HepG2 (cell line): ENCODE results near the gene CALU. TPM values are rescaled to one million over a fixed set of nuclear protein-coding genes. Genes with fewer than 3 reads are reported as not detected.

Experiments
- ATAC-seq: fragments of 200-7000 bp; cut with Tn5 transposase; 3 replicates; pipeline ENCODE4 v1.9.1; 2020; ENCODE audit warnings: mild to moderate bottlenecking, moderate library complexity
- BruUV-seq: library from RNA; stranded (reverse); fragments of 400-500 nt; replicated peaks from 2 replicates; lab custom pipeline; 2021; lab: Mats Ljungman, UMichigan
- CTCF ChIA-PET: fragments of 300-600 bp; formaldehyde crosslinking; extraction: SDS; loops from one replicate; lab custom pipeline; 2021; ENCODE audit warnings: low total read pairs, inconsistent platforms, low intra/inter-chr PET ratio; lab: Yijun Ruan, JAX
- POLR2A ChIA-PET: fragments of 350-600 bp; sonication (Branson Sonifier 250); formaldehyde crosslinking; loops from one replicate; lab custom pipeline; 2020; ENCODE audit warnings: antibody characterized with exemption, inconsistent platforms; lab: Yijun Ruan, JAX
- DNase-seq: peaks from one replicate; pipeline ENCODE4 v3.0.0-alpha.2; 2015; ENCODE audit warnings: low spot score
- FAIRE-seq: peaks from 3 replicates; lab custom pipeline; 2011; peaks lifted over from hg19 to GRCh38; lab: Jason Lieb, UNC
- H2AFZ ChIP-seq: one replicate; pipeline ENCODE4 v1.6.1; 2011; ENCODE audit warnings: low read length, inconsistent platforms
- H3K27ac ChIP-seq: fragments of 300-600 bp; 3 replicates; pipeline ENCODE4 v1.8.0; 2011; ENCODE audit warnings: mixed run types, mild to moderate bottlenecking, mixed read lengths, low read length, inconsistent platforms; ENCODE audit not compliant: insufficient read depth; ENCODE audit errors: extremely low read length
- H3K27me3 ChIP-seq, 2 experiments: fragments of 200-600 bp in 1 of 2; 2 replicates in 1 of 2; 3 replicates in 1 of 2; pipeline versions ENCODE4 v1.6.0 to v1.8.0; 2011; ENCODE audit warnings: low read length in 2 of 2, mild to moderate bottlenecking in 2 of 2, moderate library complexity in 2 of 2, inconsistent platforms in 1 of 2; ENCODE audit not compliant: insufficient read depth in 2 of 2, control insufficient read depth in 1 of 2
- H3K36me3 ChIP-seq, 2 experiments: fragments of 200-600 bp in 1 of 2; replicated peaks in 1 of 2; 2 replicates in 1 of 2; 3 replicates in 1 of 2; pipeline versions ENCODE4 v1.5.1 to v1.8.0; 2011; ENCODE audit warnings: low read length in 2 of 2, inconsistent platforms in 1 of 2; ENCODE audit not compliant: insufficient read depth in 2 of 2, control insufficient read depth in 1 of 2
- H3K4me1 ChIP-seq: 2 replicates; pipeline ENCODE4 v1.5.1; 2012; ENCODE audit warnings: low read length, inconsistent platforms; ENCODE audit not compliant: insufficient read depth
- H3K4me2 ChIP-seq: 2 replicates; pipeline ENCODE4 v1.6.0; 2011; ENCODE audit warnings: low read depth, low read length, inconsistent platforms
- H3K4me3 ChIP-seq, 3 experiments: fragments of 200-600 bp in 1 of 3; sonication (generic), shearing (Covaris generic) in 1 of 3; replicated peaks in 1 of 3; 2 replicates each; pipeline ENCODE4 v1.5.1; 2011 to 2016; ENCODE audit warnings: low read length in 3 of 3, inconsistent platforms in 2 of 3, low read depth in 2 of 3, mild to moderate bottlenecking in 2 of 3, control low read depth in 1 of 3, mixed read lengths in 1 of 3; ENCODE audit not compliant: insufficient read depth in 1 of 3
- H3K79me2 ChIP-seq: one replicate; pipeline ENCODE4 v1.6.1; 2011; ENCODE audit warnings: low read length, inconsistent platforms; ENCODE audit not compliant: insufficient read depth
- H3K9ac ChIP-seq: 2 replicates; pipeline ENCODE4 v1.6.0; 2011; ENCODE audit warnings: mild to moderate bottlenecking, low read depth, low read length, inconsistent platforms; ENCODE audit not compliant: insufficient read depth
- H3K9me3 ChIP-seq: 2 replicates; pipeline ENCODE4 v1.5.1; 2012; ENCODE audit warnings: mild to moderate bottlenecking, low read length
- H4K20me1 ChIP-seq: 2 replicates; pipeline ENCODE4 v1.6.0; 2011; ENCODE audit warnings: inconsistent platforms, mild to moderate bottlenecking, low read length, moderate library complexity; ENCODE audit not compliant: insufficient read depth
- EEA1 ChIP-seq: sonication (generic); formaldehyde crosslinking; IDR thresholded peaks from 2 replicates; pipeline ENCODE4 v1.5.1; 2020; ENCODE audit warnings: mild to moderate bottlenecking, missing genetic modification reagents, borderline replicate concordance
- HDAC1 ChIP-seq: sonication (generic); formaldehyde crosslinking; IDR thresholded peaks from 2 replicates; pipeline ENCODE4 v1.5.1; 2020; ENCODE audit warnings: mild to moderate bottlenecking, missing genetic modification reagents
- HMG20B ChIP-seq: conservative IDR thresholded peaks from 2 replicates; pipeline ENCODE4 v1.6.1; 2016; ENCODE audit warnings: missing genetic modification reagents, missing compliant biosample characterization
- ZNF30 ChIP-seq: sonication (generic); formaldehyde crosslinking; IDR thresholded peaks from 2 replicates; pipeline ENCODE4 v1.5.0; 2020; ENCODE audit warnings: mild to moderate bottlenecking, missing genetic modification reagents
- ZNF383 ChIP-seq: sonication (generic); formaldehyde crosslinking; IDR thresholded peaks from 2 replicates; pipeline ENCODE4 v1.4.0; 2020; ENCODE audit warnings: missing genetic modification reagents, mild to moderate bottlenecking, borderline replicate concordance
- ZNF792 ChIP-seq: IDR thresholded peaks from 2 replicates; pipeline ENCODE4 v1.6.1; 2016
- ZSCAN20 ChIP-seq: sonication (generic); formaldehyde crosslinking; IDR thresholded peaks from 2 replicates; pipeline ENCODE4 v1.4.0; 2020; ENCODE audit warnings: missing genetic modification reagents, mild to moderate bottlenecking, borderline replicate concordance
- WGBS: methylation state at CpG from one replicate; pipeline ENCODE4 v1.1.6; 2017; ENCODE audit warnings: low lambda C conversion rate; 5-methylcytosine and 5-hydroxymethylcytosine counted together
- in situ Hi-C: cut with HindIII; loops from 2 replicates; pipeline ENCODE4 v1.10.0; 2017; ENCODE audit warnings: low pct_unique_long_range_greater_than_20kb; ENCODE audit not compliant: extremely low pct_ligation_motif_present
- intact Hi-C: fragments of 100-400 bp; cut with micrococcal nuclease; formaldehyde crosslinking; loops from one replicate; pipeline ENCODE4 v1.10.0; 2022; ENCODE audit not compliant: unreplicated experiment
- polyA plus RNA-seq, 8 experiments: library from polyadenylated mRNA; depleted of rRNA in 3 of 8; stranded (reverse) in 7 of 8; unstranded in 1 of 8; fragments of >200 nt; fragmentation: Illumina TruSeq in 4 of 8; extraction: Trizol in 4 of 8; gene quantifications; 2 replicates each; pipeline versions ENCODE4 v1.2.1 to v1.2.3, GENCODE V29; 2011 to 2016; ENCODE audit warnings: low read depth in 4 of 8, missing spikeins in 1 of 8, mixed read lengths in 1 of 8; ENCODE audit not compliant: insufficient read depth in 1 of 8
- total RNA-seq, 5 experiments: library from RNA; depleted of rRNA; stranded (reverse); fragments of >200 nt; fragmentation: Illumina TruSeq; extraction: Trizol; gene quantifications; 2 replicates each; pipeline ENCODE4 v1.2.3, GENCODE V29; 2016; ENCODE audit warnings: low read depth in 1 of 5
- TF ChIP-seq, protein P1 (sequence below): sonication (generic); formaldehyde crosslinking; IDR thresholded peaks from 2 replicates; pipeline ENCODE4 v1.4.0; 2020; ENCODE audit warnings: missing genetic modification reagents
- TF ChIP-seq, protein P2 (sequence below): sonication (generic); formaldehyde crosslinking; IDR thresholded peaks from 2 replicates; pipeline ENCODE4 v1.5.1; 2020; ENCODE audit warnings: mild to moderate bottlenecking, missing genetic modification reagents
- TF ChIP-seq, protein P3 (sequence below): sonication (generic); formaldehyde crosslinking; IDR thresholded peaks from 2 replicates; pipeline ENCODE4 v1.4.0; 2020; ENCODE audit warnings: missing genetic modification reagents, borderline replicate concordance
- TF ChIP-seq, protein P4 (sequence below): sonication (generic); formaldehyde crosslinking; IDR thresholded peaks from 2 replicates; pipeline ENCODE4 v1.5.0; 2020; ENCODE audit warnings: missing genetic modification reagents

The CALU gene
- total and polyA plus RNA-seq, 2 of the 13 experiments (the other 11 are each of a cell fraction or from before 2014, with no cell fraction given) = 198 to 252 TPM

DNA sequence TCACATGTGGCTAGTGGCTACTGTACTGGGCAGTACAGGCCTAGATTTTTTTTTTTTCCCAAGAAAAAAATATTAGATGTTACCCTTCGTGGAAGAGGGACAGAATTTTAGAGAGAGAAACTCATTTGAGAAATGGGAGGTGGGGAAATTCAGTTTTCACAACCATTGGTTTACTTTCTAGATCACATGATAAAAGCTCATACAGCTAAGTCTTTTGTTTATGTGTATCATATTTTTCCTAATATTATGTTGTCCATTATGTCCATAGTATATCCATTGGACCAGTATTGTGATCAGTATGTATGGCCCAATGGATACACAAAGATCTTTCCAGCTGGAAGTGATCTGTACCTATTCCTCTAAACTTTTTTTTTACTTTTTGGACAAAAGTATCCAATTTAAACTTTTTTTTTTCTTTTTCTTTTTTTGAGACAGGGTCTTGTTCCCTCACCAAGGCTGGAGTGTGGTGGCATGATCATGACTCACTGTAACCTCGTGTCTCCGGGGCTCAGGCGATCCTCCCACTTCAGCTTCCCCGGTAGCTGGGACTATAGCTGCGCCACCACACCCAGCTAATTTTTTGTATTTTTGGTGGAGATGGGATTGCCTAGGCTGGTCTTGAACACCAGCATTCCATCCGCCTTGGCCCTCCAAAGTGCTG, 4.1 kb downstream of the CALU start:
- H3K4me1 ChIP-seq = peaks cover 79% of the 10 kb centered on the region
- CTCF ChIA-PET = no interaction called here
- no peak overlapping the region; the same call in 1 of the 2 replicates for H3K4me2 ChIP-seq
- POLR2A ChIA-PET = no interaction called here
- no peak overlapping the region for H2AFZ ChIP-seq
- BruUV-seq = no TSS peak
- ATAC-seq (no peak), FAIRE-seq (no peak), DNase-seq (no peak)
- H3K27me3 ChIP-seq = peaks cover 0 to 3% of the 10 kb centered on the region in 2 experiments; a peak in 1 of 5 replicates
- H3K4me3 ChIP-seq = no peak overlapping the region
- 94% methylated on average over 7 of the region's 7 CpGs for WGBS
- in situ Hi-C loops (no loop called here), intact Hi-C loops (no loop called here)
- no peak overlapping the region for H3K9ac ChIP-seq
- TF ChIP-seq ZNF30 (CRISPR knock-in tag) (no peak), HMG20B (CRISPR knock-in tag) (no peak), ZNF792 (CRISPR knock-in tag) (no peak), ZNF383 (CRISPR knock-in tag) (no peak), ZSCAN20 (no peak), HDAC1 (CRISPR knock-in tag) (no peak), EEA1 (CRISPR knock-in tag) (no peak)
- TF ChIP-seq, protein P1, sequence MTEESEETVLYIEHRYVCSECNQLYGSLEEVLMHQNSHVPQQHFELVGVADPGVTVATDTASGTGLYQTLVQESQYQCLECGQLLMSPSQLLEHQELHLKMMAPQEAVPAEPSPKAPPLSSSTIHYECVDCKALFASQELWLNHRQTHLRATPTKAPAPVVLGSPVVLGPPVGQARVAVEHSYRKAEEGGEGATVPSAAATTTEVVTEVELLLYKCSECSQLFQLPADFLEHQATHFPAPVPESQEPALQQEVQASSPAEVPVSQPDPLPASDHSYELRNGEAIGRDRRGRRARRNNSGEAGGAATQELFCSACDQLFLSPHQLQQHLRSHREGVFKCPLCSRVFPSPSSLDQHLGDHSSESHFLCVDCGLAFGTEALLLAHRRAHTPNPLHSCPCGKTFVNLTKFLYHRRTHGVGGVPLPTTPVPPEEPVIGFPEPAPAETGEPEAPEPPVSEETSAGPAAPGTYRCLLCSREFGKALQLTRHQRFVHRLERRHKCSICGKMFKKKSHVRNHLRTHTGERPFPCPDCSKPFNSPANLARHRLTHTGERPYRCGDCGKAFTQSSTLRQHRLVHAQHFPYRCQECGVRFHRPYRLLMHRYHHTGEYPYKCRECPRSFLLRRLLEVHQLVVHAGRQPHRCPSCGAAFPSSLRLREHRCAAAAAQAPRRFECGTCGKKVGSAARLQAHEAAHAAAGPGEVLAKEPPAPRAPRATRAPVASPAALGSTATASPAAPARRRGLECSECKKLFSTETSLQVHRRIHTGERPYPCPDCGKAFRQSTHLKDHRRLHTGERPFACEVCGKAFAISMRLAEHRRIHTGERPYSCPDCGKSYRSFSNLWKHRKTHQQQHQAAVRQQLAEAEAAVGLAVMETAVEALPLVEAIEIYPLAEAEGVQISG (CRISPR knock-in tag) = no peak
- TF ChIP-seq, protein P2, sequence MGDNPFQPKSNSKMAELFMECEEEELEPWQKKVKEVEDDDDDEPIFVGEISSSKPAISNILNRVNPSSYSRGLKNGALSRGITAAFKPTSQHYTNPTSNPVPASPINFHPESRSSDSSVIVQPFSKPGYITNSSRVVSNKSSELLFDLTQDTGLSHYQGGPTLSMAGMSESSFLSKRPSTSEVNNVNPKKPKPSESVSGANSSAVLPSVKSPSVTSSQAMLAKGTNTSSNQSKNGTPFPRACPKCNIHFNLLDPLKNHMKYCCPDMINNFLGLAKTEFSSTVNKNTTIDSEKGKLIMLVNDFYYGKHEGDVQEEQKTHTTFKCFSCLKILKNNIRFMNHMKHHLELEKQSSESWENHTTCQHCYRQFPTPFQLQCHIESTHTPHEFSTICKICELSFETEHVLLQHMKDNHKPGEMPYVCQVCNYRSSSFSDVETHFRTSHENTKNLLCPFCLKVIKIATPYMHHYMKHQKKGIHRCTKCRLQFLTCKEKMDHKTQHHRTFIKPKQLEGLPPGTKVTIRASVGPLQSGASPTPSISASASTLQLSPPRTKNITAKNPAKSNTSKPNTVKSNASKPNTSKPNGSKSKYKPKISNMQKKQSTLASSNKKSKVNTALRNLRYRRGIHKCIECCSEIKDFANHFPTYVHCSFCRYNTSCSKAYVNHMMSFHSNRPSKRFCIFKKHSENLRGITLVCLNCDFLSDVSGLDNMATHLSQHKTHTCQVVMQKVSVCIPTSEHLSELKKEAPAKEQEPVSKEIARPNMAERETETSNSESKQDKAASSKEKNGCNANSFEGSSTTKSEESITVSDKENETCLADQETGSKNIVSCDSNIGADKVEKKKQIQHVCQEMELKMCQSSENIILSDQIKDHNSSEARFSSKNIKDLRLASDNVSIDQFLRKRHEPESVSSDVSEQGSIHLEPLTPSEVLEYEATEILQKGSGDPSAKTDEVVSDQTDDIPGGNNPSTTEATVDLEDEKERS (CRISPR knock-in tag) = no peak
- TF ChIP-seq, protein P3, sequence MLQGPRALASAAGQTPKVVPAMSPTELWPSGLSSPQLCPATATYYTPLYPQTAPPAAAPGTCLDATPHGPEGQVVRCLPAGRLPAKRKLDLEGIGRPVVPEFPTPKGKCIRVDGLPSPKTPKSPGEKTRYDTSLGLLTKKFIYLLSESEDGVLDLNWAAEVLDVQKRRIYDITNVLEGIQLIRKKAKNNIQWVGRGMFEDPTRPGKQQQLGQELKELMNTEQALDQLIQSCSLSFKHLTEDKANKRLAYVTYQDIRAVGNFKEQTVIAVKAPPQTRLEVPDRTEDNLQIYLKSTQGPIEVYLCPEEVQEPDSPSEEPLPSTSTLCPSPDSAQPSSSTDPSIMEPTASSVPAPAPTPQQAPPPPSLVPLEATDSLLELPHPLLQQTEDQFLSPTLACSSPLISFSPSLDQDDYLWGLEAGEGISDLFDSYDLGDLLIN = no peak
- TF ChIP-seq, protein P4, sequence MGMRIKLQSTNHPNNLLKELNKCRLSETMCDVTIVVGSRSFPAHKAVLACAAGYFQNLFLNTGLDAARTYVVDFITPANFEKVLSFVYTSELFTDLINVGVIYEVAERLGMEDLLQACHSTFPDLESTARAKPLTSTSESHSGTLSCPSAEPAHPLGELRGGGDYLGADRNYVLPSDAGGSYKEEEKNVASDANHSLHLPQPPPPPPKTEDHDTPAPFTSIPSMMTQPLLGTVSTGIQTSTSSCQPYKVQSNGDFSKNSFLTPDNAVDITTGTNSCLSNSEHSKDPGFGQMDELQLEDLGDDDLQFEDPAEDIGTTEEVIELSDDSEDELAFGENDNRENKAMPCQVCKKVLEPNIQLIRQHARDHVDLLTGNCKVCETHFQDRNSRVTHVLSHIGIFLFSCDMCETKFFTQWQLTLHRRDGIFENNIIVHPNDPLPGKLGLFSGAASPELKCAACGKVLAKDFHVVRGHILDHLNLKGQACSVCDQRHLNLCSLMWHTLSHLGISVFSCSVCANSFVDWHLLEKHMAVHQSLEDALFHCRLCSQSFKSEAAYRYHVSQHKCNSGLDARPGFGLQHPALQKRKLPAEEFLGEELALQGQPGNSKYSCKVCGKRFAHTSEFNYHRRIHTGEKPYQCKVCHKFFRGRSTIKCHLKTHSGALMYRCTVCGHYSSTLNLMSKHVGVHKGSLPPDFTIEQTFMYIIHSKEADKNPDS (CRISPR knock-in tag) = no peak
- H3K9me3 ChIP-seq = no peaks in the 10 kb centered on the region
- H3K79me2 ChIP-seq = peaks cover 89% of the 10 kb centered on the region
- H3K27ac ChIP-seq = no peak overlapping the region
- H3K36me3 ChIP-seq = peaks cover 0 to 13% of the 10 kb centered on the region in 2 experiments; a peak in 4 of 5 replicates
- H4K20me1 ChIP-seq = peaks cover 82% of the 10 kb centered on the region
